ENCODE results near the gene ACSF3. TPM values are rescaled to one million over a fixed set of nuclear protein-coding genes. Genes with fewer than 3 reads are reported as not detected.

The ACSF3 gene
- total RNA-seq, 1 donor from 2014 or later = 41.1 TPM

DNA sequence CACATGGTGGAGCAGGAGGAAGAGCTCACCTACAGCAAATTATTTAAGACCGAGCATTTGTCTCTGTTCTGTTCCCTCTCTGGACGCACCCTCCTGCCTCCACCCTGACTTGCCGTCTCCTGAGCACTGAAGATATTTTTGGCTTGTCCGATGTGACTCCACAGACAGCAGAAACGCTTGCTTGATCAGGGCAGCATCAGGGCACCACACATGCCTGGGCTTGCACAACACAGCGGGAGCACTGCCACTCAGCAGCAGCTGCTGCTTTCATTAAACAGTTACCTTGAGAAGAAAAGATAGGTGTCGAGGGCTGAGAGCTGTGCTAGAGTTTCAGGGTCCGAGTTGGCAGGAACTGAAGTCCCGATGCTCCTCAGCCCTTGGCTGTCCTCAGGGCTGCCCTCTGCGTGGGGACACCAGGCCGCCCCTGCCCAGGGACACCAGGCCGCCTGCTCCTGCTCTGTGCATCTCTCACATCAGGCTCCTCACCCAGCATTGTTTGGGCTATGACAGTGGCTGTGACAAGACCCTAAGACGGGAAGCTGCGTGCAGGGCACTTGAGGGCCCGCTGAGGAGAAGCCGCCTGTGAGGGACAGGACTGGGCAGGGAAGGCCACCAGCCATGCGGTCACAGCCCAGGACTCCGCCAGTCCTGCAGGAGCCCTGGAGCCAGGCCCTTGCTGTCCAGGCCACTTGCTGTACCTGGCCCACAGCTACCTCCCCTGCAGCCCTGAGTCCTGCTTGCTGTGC is 56.6 kb downstream of the ACSF3 start:
- no peak for ATAC-seq
- no peak for DNase-seq (ENCODE audit: low spot score)

GRCh38 chr16:89150981-89151380 is 57.3 kb downstream of the ACSF3 start:
- no peak for DNase-seq (ENCODE audit: low spot score)

More for the DNA sequence above, 56.6 kb downstream of the ACSF3 start:
- intact Hi-C loops (cut with DNase I) = no loop called here

GRCh38 chr16:89152831-89153700 is 59.4 kb downstream of the ACSF3 start:
- ATAC-seq (no peak), DNase-seq (ENCODE audit: low spot score) (no peak)
- intact Hi-C loops (cut with DNase I) = no loop called here

More at GRCh38 chr16:89150981-89151380, 57.3 kb downstream of the ACSF3 start:
- intact Hi-C loops (cut with DNase I) = no loop called here
- ATAC-seq = no peak

DNA sequence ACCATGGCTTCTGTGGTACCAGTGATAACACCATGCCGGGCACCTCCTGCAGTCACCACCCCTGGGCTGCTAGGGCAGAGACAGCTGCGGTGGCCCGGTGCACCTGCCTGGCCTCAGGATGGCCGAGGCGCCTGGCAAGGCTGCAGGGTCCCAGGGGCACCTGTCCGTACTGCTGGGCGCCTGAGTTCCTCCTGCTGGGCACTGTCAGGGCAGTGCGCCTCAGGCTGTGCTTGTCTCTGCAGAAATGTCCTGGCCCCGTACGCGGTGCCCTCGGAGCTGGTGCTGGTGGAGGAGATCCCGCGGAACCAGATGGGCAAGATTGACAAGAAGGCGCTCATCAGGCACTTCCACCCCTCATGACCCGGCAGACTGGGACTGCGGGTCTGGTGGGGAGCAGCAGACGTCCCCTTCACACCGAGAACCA is 60.2 kb downstream of the ACSF3 start:
- ATAC-seq = no peak
- DNase-seq (ENCODE audit: low spot score) = no peak
- intact Hi-C loops (cut with DNase I) = no loop called here

- DNase-seq (ENCODE audit: low spot score) (no peak), ATAC-seq (peak; percentile 56)
- intact Hi-C loops (cut with DNase I) = no loop called here
These were observed 60.9 kb downstream of the ACSF3 start for GRCh38 chr16:89154390-89155183.

DNA sequence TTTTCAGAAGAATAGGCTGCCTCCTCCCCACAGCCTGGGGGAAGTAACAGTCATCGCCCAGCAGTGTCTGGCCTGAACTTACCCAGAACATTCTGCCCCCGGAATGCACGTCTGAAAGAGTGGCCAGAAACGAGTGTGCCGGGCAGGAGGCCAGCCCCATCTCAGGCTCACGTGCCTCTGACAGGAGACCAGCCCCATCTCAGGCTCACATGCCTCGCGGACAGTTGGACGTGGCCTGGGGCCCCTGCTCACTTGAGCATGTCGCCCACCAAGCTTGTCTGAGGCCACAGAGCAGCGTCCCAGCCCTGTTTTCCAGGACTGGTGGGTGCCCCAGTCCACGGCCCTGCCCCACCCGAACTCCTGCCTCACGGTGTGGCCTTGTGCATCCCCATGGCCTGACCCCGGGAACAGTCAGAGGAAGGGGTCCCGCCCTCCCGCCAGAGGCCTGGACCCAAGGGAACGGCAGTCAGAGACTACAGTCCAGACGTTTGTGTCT is 61.6 kb downstream of the ACSF3 start:
- intact Hi-C loops (cut with DNase I) = no loop called here
- ATAC-seq = peak; percentile 83

GRCh38 chr16:89155851-89156739 is 62.4 kb downstream of the ACSF3 start:
- ATAC-seq = peak; percentile 10
- DNase-seq (ENCODE audit: low spot score) = no peak
- intact Hi-C loops (cut with DNase I) = no loop called here

More for the DNA sequence above, 61.6 kb downstream of the ACSF3 start:
- DNase-seq (ENCODE audit: low spot score) = peak; percentile 79

DNA sequence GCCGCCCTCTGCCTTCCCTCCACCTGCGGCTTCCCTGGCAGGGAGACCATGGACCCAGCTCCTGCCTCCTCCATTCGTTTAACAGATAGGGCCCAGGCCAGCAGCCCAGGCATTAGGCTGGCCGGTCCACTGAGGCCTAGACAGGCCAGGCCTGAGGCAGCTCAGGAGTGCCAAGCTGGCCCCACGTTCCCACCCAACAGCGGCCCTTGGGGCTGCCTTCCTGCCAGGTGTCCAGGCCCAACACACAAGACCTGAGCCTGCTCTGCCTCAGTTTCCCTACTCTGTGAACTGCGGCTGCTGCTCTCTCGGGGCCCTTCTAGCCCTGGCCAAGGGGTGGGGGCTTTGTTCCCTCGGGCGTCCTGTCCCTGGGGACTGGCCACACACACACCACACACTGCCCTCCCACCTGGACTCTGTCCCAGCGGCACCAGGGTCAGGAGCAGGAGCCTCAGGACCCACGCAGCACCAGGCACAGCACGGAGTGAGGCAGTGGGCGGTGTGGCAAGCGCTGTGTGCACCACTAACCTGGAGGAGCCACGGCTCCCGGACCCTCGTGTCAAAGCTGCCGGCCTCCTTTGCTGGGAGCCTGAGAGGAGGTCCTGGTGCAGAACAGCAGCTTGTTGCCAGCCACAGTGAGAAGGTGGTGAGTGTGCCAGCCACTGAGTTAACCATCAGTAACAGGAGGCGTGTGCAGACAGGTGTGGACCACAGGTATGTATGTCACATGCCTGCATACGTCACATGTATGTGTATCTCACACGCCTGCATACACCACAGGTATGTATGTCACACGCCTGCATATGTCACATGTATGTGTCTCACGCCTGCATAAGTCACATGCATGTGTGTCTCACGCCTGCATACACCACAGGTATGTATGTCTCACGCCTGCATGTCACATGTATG is 63.3 kb downstream of the ACSF3 start:
- DNase-seq (ENCODE audit: low spot score) = no peak
- no peak for ATAC-seq
- intact Hi-C loops (cut with DNase I) = no loop called here

DNA sequence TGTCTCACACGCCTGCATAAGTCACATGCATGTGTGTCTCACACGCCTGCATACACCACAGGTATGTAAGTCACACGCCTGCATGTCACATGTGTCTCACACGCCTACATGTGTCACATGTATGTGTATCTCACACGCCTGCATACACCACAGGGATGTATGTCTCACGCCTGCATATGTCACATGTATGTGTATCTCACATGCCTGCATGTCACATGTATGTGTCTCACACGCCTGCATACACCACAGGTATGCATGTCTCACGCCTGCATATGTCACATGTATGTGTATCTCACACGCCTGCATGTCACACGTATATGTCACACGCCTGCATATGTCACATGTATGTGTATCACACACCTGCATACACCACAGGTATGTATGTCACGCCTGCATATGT is 64.1 kb downstream of the ACSF3 start:
- DNase-seq (ENCODE audit: low spot score) (no peak), ATAC-seq (no peak)
- intact Hi-C loops (cut with DNase I) = no loop called here

DNA sequence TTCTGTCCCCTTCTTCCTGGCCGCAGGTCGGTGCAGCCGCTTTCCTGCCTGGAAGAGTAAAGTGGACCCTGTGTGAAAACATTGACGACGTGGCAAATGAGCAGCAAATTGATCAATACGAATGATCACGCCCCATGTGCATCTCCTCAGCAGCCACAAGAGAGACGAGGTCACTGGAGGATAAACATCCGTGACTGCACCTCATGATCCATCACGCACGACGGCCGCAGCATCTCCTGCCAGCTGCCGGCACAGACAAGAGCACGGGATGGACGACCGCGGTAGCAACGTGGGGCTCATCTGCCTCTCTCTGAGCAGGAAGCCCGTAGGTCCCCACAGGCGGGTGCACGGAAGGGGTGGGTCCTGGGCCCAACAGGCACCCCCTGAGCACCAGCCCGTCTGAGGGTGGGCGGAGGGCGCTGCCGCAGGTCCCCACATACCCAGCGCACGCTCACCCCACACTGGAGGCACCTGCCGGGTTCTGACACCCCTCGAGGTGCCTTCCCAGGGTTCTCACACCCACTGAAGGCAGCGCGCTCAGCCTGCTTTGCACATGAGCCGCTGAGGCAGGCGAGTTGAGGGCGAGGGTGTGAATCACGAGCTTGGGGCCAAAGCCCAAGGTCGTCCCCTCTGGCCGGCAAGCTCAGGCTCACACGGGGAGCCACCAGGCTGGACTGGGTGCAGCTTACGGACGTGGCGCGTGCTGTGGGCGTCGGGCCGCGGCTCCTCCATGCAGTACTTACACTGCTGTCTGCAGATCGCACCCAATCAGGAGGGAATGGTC is 65.6 kb downstream of the ACSF3 start:
- intact Hi-C loops (cut with DNase I) = no loop called here
- no peak for ATAC-seq
- DNase-seq (ENCODE audit: low spot score) = no peak

DNA sequence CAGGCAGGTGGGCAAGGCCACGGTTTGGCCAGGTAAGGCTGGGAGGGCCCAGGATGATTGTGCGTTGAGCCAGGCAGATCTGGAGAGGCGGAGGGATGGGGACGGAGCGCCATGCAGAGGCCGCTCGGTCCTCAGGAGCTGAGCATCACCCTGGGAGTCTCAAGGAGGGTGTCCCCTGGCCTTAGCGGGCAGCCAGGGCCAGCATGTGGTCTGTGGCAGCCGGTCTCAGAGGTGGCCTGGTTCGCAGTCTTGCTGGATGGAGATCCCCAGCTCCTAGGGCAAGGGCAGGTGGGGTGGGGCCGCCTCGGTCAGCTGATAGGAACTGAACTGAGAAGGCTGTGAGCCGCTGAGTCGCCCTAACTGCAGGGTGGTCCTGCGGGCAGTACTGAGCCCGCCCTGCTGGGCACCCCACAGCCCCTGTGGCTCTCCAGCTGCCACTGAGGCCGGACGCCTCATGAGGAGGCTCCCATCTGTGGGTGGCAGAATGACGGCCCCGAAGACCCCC is 66.2 kb downstream of the ACSF3 start:
- ATAC-seq = no peak
- no peak for DNase-seq (ENCODE audit: low spot score)
- intact Hi-C loops (cut with DNase I) = loop anchor here (10.0 kb wide), 1 partner anchor 415 kb away; no protein-coding TSS in a partner anchor

DNA sequence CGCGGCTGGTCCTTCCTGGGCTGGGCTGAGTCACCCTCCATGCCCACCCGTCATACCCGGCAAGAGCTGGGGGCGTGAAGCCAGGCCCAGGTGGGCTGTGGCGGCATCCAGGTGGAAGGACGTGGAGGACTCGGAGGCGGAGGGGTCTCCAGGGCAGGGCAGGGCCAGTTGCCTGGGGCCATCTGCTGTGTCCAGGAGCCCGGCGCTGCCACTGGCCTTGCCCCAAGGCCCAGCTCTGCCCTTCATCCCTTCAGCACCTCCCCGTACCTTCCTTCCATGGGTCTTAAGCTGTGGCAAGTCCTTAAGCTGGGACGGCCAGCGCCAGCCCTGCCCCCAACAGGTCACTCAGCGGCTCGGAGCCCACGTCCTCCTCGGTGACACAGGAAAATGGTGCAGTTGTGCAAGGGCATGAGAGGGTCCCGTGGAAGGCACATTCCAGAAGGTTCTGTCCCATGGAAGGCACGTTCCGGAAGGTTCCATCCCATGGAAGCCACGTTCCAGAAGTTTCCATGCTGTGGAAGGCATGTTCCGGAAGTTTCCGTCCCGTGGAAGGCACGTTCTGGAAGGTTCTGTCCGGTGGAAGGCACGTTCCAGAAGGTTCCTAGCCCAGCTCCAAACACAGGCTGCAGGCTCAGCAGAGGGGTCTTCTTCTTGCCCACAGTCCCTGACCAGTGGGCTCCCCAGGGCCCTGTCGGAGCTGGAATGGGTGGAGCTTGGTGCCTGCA is 67.5 kb downstream of the ACSF3 start:
- DNase-seq (ENCODE audit: low spot score) (no peak), ATAC-seq (no peak)
- intact Hi-C loops (cut with DNase I) = loop anchor here (10.0 kb wide), 1 partner anchor 416 kb away; no protein-coding TSS in a partner anchor

DNA sequence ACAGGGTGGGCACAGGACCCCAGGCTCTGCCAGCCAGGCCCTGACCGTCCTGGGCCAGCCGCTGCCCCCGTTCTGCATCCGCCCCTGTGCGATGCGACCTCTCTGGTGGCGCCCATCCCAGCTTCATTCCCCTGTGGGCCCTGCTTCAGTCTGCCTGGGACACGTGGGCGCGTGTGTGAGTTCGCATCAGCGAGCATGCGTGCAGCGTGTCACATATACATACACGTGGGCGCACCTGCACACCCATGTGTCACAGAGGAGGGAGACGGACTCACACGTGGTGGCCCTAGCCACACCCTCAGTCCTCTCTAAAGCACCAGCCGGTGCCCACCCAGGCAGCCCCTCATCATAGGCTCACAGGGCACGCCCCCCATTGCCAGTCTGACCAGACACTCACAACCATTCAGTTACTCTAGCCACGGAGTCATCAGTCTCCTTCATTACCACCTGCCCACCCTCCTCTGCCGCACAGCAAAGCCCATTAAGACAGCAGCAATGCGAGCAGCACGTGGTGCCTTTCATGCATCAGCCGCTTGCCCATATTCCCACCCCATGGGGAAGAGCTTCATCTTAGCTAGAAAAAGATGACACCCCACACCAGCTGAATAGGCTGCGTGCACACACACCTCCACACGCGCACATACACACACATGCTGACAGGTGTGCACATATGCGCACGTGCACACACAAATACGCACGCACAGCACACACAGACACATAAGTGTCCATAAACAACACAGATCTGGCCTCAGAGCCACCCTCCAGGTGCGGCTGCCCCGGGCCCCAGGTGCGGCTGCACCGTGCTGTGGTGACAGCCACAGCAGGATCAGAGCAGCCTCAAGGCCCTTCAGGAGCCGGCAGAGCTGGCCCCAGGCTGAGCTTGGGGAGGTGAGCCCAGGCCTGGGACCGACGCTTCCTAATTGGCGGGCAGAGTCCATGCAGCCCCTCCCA is 68.4 kb downstream of the ACSF3 start:
- DNase-seq (ENCODE audit: low spot score) (no peak), ATAC-seq (no peak)
- intact Hi-C loops (cut with DNase I) = loop anchor here (10.0 kb wide), 1 partner anchor 417 kb away; no protein-coding TSS in a partner anchor

- ATAC-seq (no peak), DNase-seq (ENCODE audit: low spot score) (no peak)
- intact Hi-C loops (cut with DNase I) = loop anchor here (10.0 kb wide), 1 partner anchor 418 kb away; no protein-coding TSS in a partner anchor
These were observed 69.6 kb downstream of the ACSF3 start for GRCh38 chr16:89163297-89163696.

Measured in sciatic nerve (tissue), 2 donors.